GM21737 (cell line): Measurements from ENCODE around the gene PTGER3.

Experiments used
- ATAC-seq: cut with Tn5 transposase; IDR thresholded peaks from one replicate; pipeline ENCODE4 v1.9.1; 2021; ENCODE audit warnings: mild to moderate bottlenecking, moderate library complexity; ENCODE audit not compliant: unreplicated experiment

PTGER3 gene

DNA sequence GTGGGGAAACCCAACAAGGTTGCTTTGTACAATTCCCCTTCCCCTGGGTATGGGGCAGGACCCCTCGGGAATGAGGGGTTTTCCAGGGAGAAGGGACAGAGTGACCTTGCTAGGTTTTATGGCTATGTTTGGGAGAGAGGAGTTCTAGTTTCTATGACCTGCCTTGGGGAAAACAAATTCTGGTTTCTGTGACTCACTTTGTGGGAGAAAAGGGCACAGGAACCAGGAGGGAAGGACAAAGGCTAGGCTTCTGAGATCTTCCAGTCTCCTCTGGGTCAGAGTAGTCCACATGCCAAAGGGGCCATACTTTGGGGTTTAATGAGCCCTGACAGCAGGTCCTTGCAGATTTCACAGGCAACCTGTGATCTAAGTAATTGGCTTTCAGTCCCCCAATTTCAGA, 5.5 kb upstream of the PTGER3 start:
- ATAC-seq = no peak

DNA sequence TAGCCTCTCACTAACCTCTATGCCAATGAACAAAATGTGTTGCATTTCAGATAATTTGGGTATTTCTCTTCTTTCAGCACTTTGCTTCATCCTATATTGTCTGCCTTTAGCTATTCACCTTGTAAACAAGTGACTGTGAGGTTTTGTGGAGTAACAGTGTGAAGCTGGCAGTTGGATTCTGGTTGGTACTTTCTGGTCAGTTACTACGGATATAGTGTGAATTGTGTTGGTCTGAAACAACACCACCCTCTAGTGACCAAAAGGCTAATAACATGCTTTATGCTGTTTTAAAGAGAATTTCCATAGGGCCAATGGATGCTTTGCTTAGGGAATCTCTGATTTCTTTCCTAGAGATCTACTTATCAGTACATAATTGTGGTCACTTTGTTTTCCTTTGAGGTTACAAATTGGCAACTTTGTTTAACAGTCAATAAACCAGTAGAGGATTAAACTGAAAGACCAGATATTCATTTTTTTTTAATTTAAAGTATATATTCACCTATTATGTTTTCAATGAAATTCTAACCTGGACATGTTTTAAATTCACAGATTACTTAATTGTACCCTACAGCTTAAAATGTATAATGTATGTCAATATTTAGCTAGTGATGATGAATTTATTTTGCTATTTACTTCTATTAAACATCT, 2.5 kb upstream of the PTGER3 start:
- ATAC-seq = peak; percentile 61

DNA sequence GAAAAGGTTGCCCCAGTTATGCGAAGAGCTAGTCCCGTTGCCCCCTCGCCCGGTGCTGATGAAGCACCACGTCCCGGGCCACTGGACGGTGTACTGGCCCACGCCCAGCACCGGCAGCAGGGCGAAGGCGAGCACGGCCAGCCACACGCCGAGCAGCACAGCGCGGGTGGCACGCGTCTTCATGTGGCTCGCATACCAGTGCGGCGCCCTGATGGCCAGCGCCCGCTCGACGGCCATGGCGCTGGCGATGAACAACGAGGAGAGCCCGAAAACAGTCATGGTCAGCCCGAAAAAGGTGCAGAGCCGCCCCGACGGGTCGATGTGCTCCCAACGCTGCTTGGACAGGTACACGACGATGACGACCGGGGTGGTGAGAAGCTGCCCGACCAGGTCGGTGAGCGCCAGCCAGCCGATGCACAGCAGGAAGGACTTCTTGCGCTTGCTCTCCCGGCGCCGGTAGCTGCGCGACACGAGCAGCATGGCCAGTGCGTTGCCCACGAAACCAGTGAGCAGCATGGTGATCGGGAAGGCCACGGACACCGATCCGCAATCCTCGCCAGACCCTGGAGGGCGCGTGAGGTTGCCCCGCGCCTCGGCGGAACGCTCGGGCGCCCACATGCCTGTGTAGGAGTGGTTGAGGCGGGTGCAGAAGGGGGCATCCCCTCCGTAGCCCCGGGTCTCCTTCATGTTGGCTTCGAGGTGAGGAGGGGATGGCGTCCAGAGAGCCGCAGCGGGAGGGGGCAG, 553 bp downstream of the PTGER3 start:
- ATAC-seq = no peak

DNA sequence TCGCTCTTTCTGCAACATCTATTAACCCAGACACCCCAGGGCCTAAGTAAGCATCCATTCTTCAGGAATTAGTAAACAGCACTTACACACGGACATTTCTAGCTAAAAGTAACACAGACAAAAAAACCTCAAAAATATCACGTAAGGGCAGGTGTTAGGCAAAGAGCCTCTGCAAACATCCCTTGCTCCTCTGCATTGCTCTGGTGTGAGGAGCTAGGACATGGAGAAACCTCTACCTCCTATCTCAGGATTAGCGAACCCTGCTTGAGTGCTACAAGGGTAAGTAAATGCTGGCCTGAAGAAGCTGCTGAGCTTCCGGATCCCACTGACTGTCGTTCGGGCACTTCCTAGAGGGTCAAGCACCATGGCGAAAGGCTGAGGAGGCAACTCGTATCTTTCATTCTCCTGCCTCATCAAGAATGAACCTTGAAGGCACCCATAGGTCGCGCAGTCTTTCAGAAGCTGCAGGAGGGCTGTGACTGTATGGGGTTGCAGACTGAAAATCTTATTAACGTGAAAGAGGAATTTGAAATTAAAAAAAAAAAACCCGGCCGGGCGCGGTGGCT, 2.1 kb downstream of the PTGER3 start:
- no peak for ATAC-seq

DNA sequence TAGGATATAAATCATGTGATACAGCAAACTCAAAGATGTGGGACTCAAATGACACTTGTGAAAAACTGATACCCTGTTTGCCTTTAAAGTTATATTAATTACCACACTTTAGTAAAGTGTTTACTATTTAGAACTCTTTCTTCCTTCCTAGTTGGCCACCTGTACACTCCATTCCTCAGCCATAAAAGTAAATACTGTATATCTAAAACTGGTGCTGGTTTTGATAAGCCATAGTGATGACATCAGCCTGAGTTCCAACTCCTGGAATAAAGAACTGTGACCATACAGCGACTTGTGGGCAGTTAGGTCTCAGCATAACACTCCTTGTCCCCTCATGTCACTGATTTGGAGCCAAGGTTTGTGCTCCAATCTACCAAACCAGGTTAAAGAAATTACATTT, 2.8 kb downstream of the PTGER3 start:
- no peak for ATAC-seq

DNA sequence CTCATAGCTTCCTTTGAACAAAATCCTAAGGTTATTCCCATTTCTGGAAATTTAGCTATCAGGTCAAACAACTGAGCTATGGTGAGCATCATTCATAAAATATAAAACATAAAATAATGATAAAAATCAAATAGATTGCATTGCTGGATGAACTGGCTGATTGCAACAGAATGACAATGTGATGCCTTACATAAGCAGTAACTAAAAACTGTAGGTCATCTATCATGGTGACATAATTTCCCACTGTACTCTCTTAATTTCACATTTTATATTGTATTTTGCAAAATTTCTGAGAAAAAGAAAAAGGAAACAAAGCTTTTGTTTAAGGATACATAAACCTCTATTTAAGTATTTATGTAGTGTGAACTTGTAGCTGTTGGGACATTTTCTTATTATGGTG, 4.6 kb downstream of the PTGER3 start:
- ATAC-seq = no peak

DNA sequence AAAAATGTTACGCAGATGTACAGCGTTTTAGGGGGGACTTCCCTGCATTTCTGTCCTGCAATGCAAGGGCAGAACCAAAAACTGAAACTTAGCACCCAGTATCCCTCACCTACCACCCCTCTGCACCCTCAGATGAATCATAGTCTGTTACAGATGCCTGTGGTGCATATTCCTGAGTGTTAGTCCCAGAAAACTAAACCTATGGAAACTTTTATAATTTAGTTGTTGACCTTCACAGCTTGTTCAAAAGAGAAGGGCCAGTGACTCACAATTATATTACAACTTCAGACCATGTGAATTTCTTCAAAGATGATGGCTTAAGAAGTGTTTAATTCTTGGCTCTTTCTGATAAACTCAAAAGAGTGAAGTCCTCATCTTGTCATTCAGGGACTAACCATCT, 5.8 kb downstream of the PTGER3 start:
- ATAC-seq = no peak

DNA sequence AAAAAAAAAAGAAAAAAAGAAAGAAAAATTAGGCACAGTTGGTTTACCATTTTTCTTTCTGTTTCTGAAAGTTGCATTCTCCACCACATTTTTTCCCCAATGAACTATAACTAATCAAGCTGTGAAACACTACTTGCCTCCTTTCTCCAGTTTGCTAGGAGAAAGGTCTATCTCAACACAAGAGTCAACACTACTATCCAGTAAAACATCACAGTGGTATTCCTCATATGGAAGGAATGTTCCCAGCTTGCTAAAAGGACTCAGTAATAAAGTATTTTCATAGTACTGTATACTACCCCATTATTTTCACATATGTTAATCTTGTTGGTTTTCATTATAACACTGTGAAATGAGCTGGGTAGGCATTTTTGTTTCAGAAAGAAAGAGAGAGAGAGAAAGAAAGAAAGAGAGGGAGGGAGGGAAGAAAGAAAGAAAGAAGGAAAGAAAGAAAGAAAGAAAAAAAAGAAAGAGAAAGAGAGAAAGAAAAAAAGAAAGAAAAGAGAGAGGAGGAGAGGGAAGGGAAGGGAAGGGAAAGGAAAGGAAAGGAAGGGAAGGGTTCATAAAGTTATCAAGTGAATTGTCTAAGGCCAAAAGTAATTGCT, 7.9 kb downstream of the PTGER3 start:
- no peak for ATAC-seq

DNA sequence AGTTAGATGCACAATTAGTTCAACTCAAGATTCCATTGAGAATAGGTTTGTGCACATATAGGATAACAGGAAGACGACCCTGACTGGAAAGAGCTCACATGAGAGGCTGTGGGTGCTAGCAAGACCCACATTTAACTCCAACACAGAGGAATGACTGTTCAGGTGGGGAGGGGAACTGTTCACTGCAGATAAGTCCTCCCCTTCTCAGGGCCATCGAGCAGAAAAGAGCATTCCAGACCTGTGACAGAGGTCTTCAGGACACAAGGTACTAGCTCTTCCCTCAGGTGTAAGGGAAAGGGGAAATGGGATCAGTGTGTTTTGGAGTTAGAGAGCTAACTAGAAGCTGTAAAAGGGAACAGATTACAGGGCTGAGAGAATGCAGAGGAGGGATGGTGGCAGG, 8.7 kb downstream of the PTGER3 start:
- no peak for ATAC-seq

DNA sequence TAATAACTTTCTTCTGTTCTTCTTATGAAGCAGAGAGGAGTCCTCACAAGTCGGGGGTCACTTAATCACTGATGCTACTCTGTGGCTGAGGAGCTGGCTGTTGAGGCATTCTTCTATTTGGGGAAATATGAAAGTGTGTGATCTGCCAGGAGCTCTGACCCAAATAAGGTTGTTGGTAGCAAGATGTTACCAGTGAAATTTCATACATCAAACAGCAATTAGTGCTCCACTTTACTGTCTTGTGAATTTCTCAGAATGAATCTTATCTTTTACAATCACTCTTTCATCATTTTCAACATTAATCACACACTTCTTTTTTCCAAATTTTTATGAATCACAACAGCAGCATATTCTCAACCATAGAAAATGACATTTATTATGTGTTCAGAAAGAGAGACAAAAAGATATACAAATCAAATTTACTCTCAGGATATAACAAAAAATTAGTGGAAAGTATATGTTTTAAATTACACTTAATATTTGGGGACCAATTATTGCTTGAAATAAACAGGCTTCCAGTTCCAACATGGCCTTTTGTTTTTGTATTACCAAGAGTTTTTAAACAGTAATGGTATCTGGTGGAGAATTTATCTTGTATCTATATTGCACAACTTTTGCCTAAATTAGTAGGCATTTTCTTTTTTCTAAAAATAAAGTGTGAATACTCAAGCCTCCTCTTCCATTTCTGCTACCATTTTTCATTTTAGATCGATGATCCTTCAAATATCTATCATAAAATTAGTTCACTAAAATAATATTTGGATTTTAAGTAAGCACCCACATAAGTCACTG, 9.6 kb downstream of the PTGER3 start:
- ATAC-seq = no peak

DNA sequence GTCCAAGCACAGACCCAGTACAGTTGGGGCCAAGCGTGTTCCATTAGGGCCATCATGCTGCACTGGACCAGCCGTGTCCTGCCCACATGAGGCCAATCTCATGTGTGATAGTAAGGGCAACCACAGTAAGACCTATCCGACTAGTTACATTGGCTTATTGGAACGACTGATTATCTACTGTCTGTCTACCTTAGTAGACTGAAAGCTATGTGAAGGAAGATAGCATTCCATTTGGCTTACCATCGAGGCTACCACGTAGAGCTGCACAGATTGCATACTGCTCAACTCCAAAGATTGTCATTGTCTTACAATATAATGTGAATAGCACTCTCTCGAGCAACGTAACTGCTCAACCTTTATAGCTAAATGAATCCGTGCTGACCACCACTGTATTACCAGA, 10.6 kb downstream of the PTGER3 start:
- no peak for ATAC-seq

DNA sequence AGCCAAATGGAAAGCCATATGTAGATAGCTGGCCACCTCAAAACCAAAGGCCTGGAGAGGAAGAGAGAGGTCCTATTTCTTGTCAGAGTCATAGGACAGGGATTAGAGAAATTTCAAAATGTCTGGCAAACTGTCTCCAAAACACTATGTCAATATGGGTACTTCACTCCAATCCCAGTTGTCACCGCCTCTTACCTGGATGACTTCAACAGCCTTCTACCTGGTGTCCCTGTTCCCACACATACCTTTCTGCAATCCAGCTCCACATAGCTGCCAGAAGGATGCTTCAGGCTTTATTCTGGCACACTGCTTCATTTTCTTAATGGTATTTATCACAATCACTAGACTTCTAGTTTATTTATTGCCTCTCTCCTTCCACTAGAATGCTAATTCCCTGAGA, 14.5 kb downstream of the PTGER3 start:
- ATAC-seq = no peak

DNA sequence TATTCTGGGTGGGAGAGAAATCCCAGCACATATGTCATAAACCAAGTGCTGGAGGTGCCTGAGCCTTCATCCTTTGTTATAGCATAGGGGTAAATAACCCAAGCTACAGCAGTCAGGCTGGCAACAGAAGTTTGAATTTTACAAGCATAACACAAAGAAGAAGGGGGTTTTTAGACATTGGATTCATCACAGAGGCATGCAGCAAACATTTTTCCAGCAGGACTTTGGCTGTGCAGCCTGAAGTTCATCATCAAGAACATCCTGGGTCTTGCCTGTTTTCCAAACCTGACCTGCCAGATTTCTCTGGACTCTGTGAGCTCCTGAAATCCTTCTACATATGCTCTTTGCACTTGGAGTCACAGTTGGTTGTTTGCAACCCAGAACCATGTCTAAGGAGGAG, 16.2 kb downstream of the PTGER3 start:
- ATAC-seq = no peak

DNA sequence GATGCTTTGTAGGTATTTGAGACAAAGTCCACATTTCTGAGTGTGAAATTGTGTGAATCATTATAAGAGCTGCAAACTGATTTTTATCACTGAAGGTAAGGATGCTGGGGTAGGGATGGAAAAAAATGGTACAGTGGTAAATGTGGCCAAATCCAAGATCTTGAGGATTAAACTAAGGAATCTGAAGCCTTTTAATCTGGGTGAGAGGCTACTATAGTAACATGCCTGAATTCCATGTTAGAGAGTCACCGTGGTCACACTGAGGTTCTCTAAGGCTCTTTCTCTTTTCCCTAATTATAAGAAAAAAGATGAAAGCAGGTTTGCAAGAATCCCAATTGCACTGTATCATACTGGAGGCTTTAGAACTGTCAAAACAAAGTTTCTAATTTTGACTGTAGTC, 17.6 kb downstream of the PTGER3 start:
- ATAC-seq = no peak

DNA sequence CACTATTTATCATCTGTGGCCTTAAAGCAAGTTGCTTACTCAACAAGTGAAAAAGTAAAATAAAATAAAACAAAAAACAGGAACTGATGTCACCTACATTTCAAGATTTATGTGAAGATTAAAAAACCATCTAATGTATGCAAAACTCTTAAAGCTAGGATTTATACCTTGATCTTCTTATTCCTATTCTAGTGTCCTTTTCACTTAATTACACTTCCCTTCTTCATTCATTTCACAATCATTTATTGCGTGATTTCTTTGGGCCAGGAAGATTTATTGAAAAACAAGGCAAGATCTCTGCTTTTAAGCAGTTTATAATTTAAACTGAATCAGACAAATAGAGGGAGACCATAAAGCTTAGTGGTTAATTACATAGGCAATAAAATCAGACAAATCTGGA, 18.6 kb downstream of the PTGER3 start:
- ATAC-seq = no peak

DNA sequence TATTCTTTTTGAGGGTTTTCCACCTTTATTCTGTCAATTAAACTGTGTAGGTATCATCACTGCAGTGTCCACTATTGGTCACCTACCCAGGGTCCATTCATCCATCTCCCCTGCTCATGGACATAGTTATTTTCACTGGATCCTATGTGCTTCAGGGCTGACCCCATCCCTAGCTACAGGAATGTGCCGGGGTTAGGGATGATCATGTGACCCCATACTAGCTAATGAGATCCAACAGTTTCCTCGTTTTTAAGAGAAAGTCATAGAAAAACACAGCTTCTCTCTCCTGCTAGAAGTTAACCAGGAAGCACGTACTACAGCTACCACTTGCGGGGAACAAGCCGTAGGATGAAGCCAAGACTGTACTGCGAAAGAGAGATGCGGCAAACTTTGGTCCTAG, 19.6 kb downstream of the PTGER3 start:
- no peak for ATAC-seq

DNA sequence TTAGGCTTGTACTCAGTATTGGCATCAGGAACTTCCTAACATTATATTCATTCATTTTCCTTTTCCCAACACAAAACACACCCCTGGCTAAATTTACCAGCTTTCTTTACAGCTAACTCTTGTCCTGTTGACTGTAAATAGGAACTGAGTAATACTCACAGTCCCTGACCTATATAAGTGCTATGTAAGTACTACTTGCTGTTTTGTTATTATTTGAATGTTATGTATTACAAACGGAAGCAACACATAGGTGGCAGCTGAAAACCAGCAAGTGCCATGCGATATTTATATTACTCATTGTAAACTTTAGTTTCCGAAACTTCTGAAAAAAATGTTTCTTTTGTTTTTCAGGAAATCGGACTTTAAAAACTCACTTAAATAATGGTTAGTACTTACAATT, 21.5 kb downstream of the PTGER3 start:
- no peak for ATAC-seq

DNA sequence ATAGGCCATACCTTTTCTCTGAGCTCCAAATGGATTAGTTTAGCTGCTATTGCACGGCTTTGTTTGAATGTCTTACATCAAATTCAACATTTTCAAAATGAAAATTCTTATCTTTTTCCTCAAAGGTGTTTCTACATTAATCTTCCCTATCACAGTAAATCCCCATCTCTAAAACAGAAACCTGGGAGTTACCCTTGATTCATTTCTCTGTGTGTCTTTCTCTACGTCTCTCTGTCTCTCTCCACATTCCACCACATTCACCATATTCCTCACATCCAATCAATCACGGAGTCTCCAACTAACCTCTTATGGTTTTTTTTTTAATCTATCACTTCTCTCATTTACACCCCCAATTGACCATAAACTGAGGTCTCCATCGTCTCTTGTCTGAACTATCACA, 24.1 kb downstream of the PTGER3 start:
- no peak for ATAC-seq

DNA sequence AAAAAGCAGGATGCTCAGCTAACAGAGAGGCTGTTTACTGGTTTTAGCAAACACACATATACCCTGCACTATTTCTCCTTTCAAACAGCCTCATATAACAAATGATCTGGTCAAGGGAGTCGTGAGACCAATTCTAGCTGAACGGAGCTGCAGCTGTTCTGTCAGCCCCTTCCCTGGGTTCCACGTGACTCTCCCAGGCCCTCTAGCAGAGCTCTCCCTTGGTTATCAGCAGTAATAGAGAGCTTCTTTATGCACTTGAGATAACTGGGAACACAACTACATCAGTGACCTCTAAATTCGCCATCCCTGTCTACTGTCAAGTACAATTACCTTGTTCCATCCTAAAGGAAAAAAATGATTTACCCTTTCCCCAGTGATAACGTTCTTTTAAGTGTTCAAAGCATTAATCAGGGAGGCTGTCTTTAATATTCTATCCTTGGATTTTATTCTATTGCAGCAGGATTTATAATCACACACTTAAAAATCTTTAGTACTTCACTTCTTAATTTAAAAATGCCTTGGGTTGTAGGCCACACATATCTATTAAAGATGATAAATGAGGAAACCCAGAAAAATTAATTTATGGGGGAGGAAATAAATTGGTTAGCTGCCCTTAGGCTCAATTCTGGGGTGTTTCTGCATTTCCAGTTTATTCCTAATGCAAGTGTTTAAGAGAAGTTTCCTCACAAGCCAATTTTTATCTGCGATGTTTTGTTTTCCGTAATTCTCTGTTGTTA, 28.2 kb downstream of the PTGER3 start:
- ATAC-seq = no peak

DNA sequence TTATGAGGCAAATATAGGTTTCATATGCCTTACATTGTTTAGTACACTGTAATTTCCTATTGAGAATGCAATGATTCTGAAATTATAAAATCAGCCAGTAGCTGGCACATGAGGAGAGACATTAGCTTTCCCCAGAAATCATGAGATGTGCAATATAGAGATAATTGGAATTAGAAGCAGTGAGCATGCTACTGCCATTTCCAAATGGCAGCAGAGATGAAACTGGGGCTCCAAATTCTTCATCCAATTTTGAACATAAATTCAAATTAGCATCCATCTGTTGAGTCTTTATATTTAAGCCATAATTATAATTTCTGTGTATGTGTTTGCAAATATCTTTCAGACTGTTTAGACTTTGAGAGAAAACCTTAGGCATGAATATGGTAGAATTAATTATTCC, 28.8 kb downstream of the PTGER3 start:
- ATAC-seq = no peak

DNA sequence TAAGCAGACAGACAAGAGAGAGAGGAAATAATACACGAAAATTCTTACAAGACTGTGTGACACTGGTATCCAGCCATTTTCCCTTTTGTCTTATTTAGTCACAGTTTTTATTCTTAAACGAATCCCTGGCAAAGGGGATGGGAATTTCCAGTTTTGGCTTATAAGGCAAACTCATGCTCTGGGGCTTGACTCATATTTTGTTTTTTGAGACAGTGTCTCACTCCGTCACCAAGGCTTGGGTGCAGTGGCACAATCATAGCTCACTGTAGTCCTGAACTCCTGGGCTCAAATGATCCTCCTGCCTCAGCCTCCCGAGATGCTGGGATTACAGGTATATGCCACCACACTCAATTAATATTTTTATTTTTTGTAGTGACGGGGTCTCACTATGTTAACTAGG, 31.9 kb downstream of the PTGER3 start:
- no peak for ATAC-seq
